ENCODE data around the gene DRD1. TPM values are rescaled to one million over a fixed set of nuclear protein-coding genes. Genes with fewer than 3 reads are reported as not detected.
"Not testable (repeated sequence)": the region's sequence is repeated elsewhere in the genome, so short reads cannot be mapped to it uniquely, and the experiment has no call there.

DRD1 gene
- polyA plus RNA-seq, 3 donors: not detected

- no peak for DNase-seq (ENCODE audit: low read depth in 3 of 3, low spot score in 2 of 3)
Observed at GRCh38 chr5:175434800-175435199, 9.2 kb downstream of the DRD1 start.

DNA sequence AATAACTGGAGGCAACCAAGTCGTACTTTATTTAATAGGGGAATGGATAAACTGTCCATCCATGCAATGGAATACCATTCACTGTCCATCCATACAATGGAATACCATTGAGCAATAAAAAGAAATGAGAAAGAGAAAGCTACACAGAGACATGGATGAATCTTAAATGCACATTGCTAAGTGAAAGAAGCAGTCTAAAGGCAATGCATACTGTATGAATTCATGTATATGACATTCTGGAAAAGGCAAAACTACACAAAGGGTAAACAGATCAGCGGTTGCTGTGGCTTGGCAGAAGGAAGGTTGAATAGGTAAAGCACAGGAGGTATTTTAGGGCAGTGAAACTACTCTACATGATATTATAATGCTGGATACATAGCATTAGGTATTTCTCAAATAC, 16.2 kb downstream of the DRD1 start:
- DNase-seq (ENCODE audit: low read depth in 3 of 3, low spot score in 2 of 3): no peak

DNA sequence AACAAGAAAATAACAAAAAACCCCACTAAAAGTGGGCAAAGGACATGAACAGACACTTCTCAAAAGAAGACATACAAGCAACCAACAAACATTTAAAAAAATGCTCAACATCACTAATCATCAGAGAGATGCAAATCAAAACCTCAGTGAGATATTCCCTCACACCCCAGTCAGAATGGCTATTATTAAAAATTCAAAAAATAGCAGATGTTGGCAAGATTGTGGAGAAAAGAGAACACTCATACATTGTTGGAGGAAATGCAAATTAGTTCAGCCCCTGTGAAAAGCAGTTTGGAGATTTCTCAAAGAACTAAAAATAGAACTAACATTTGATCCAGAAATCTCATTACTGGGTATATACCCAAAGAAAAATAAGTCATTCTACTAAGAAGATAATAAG, 19.4 kb downstream of the DRD1 start:
- DNase-seq (ENCODE audit: low read depth in 3 of 3, low spot score in 2 of 3): not testable (repeated sequence)

DNA sequence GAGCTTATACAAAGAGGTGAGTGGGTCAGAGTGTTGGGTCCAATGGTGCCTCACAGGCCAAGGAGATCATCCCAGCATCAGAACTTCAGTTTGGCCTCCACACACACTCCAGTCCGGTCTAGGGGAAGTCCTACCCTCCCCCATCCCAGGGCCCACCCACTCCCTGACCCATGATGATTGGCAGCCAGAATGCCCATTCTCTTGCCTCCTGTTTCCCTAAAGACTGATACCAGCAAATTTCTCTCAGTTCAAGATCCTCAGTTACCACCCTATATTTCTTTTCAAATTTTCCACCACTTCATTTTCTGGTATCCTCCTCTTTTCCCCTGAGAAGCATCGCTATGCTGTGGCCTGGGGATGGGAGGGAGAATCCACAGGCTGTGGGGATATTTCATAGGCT, 21.9 kb downstream of the DRD1 start:
- DNase-seq (ENCODE audit: low read depth in 3 of 3, low spot score in 2 of 3): no peak

DNA sequence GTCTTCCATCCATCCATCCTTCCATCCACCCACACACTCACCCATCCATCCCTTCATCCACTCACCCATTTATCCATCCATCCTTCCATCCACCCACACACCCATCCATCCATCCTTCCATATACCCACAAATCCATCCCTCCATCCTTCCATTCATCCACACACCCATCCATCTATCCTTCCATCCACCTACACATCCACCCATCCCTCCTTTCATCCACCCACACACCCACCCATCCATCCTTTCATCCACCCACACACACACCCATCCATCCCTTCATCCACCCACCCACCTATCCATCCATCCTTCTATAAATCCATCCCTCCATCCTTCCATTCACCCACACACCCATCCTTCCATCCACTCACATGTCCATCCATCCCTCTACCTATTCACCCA, 23.6 kb downstream of the DRD1 start:
- no peak for DNase-seq (ENCODE audit: low read depth in 3 of 3, low spot score in 2 of 3)

DNA sequence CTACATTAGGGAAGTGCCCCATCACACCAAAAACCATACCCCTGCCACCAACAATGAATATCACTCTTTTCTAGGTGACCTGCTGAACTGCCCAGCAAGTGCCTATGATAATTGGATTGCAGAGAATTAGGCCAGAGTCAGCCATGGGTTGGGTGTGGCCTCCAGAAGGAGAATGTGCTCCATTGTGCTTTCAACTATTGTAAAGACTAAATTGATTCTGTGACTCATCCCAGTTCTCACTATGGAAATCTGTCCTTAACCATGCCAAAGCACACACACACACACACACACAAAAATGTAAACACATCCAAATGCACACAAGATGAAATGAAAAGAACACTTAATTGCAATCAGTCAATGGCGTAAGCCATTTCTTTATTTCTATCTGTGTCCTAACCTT, 25.7 kb downstream of the DRD1 start:
- DNase-seq (ENCODE audit: low read depth in 3 of 3, low spot score in 2 of 3): no peak

- no peak for DNase-seq (ENCODE audit: low read depth in 3 of 3, low spot score in 2 of 3)
Observed at GRCh38 chr5:175417384-175417783, 26.6 kb downstream of the DRD1 start.

DNA sequence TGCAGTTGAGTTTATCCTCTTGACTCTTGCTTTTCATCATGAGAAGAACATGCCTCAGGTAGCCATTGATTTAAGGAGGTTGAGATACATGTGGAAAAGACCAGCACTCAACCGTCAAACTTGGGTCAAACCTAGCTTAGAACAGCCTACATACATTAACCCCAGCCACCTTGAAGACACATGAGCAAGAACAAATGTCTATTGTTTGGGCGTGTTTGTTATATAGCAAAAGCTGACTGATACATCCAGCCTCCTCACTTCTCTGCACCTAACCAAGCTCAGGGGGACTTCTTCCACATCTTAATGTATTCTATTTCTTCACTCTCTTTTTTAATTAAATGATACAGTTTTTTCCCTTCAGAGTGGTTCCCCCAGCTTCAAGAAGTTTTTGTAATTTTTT, 28.7 kb downstream of the DRD1 start:
- no peak for DNase-seq (ENCODE audit: low read depth in 3 of 3, low spot score in 2 of 3)

DNA sequence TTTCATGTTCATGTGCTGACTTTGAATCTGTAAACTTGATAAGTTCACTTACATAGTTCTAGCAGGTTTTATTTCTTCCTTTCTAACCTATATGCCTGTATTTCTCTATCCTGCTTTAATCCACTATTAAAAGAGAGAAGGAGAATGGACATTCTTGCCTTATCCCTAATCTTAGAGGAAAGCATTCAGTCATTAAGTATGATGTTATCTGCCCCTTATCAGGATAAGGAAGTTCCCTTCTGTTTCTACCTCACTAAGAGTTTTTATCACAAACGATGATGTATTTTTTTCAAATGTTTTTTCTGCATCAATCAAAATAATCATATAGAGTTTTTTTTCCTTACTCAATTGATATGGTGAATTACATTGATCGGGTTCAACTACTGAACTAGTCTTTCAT, 33.1 kb downstream of the DRD1 start:
- no peak for DNase-seq (ENCODE audit: low read depth in 3 of 3, low spot score in 2 of 3)

GRCh38 chr5:175406300-175406699, 37.7 kb downstream of the DRD1 start:
- no peak for DNase-seq (ENCODE audit: low read depth in 3 of 3, low spot score in 2 of 3)

DNA sequence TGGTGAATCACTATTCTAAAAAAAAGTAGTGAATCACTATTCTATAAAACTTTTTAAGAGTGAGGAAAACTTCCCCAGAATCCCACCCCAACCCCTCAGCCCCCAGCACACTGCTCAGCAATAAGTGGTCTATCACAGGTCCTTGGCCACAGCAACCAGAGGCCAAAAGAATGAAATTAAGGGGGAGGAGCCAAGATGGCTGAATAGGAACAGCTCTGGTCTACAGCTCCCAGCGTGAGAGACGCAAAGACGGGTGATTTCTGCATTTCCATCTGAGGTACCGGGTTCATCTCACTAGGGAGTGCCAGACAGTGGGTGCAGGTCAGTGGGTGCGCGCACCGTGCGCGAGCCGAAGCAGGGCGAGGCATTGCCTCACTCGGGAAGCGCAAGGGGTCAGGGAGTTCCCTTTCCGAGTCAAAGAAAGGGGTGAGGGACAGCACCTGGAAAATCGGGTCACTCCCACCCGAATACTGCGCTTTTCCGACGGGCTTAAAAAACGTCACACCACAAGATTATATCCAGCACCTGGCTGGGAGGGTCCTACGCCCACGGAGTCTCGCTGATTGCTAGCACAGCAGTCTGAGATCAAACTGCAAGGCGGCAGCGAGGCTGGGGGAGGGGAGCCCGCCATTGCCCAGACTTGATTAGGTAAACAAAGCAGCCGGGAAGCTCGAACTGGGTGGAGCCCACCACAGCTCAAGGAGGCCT, 46.2 kb downstream of the DRD1 start:
- not testable (repeated sequence) for DNase-seq (ENCODE audit: low read depth in 3 of 3, low spot score in 2 of 3)

GRCh38 chr5:175395430-175395829, 48.6 kb downstream of the DRD1 start:
- not testable (repeated sequence) for DNase-seq (ENCODE audit: low read depth in 3 of 3, low spot score in 2 of 3)

DNA sequence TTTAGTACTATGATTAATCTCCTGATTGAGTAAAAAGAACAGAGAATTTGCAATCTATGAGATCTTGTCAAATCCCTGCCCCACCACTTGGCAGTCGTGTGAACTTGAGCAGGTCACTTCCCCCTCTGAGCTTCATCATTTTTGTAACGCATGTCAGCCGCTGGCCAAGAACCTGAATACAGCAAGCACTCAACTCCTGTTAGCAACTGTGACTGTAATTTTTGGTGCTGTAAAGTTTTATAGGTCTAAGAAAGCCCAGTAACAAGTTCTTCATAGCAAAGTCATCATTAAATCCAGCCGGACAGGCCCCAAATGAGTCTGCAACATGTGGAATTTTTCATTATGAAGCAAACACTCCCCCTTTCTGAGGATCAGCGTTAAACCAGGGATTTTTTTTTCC, 49.4 kb downstream of the DRD1 start:
- no peak for DNase-seq (ENCODE audit: low read depth in 3 of 3, low spot score in 2 of 3)

DNA sequence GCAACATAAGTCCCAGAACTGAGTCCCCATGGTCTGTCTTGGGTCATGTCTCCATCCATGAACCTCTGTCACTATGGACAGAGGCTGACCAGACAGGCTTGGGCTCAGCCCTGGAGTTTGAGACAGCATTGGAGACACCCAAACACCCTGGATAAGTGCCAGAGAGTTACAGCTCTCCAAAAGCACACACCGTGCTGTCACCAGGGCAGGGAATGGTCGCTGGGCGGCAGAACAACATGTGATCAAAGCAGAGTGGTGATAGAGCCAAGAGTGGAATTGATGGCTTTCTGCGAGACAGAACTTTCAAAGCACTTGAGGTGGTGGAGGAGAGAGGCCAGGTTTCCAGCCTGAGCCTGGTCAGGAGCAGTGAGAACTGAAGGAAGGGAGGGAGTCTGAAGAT, 50.1 kb downstream of the DRD1 start:
- DNase-seq (ENCODE audit: low read depth in 3 of 3, low spot score in 2 of 3): no peak

DNA sequence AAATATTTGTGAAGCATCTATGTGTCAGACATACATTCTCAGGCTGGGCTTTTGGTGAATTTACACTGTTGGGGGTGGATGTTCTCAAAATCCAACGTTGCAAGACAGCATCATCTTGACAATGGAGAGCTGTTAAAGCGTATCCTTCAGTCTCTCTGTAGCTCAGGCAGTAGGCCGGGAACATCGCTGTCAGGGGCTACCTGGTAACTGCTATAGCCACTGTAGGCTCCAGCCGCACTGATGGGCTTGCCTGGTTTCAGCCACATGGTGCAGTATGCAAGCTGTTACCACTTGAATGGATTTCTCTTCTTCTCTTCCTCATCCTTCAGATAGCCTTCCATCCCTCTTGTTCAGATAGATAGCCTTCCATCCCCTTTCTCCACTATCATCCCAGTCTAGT, 51.7 kb downstream of the DRD1 start:
- no peak for DNase-seq (ENCODE audit: low read depth in 3 of 3, low spot score in 2 of 3)

DNA sequence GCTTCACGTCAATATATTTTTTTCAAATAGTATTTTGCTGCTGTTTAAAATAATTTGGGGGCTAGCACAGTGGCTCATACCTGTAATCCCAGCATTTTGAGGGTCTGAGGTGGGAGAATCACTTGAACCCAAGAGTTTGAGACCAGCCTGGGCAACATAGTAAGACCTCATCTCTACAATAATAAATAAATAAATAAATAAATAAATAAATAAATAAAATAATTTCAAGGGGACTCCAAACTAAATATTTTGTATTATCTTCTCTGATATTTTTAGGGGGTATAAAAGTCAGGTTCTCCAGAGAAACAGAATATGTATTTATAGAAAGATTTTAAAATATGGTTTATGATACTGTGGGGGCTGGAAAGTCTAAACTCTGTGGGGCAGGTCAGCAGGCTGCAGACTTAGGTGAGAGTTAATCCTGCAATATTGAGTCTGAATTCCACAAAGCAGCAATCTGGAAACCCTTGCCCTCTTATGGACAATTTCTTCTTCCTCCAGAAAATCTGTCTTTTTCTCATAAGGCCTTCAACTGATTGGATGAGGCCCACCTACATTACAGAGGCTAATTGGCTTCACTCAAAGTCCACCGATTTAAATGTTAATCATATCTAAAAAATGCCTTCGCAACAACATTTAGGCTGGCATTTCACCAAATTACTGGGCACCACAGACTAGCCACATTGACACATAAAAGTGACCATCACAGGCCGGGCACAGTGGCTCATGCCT, 53.5 kb downstream of the DRD1 start:
- no peak for DNase-seq (ENCODE audit: low read depth in 3 of 3, low spot score in 2 of 3)

Other genes with a start within 250 kb of the DRD1 start
- gene SFXN1, start 34.4 kb upstream of the DRD1 start, polyA plus RNA-seq (ENCODE audit: insufficient read length in 3 of 3): 10 to 100 TPM; 43.9 to 54.0 (median 50.1) TPM
- 1 to 10 TPM; 2.6 to 3.3 (median 3.2) TPM for gene HRH2, start 213.9 kb upstream of the DRD1 start, polyA plus RNA-seq (ENCODE audit: insufficient read length in 3 of 3)

Data from right renal cortex interstitium (tissue), 3 donors.